ENCODE data around the gene UBASH3B.
A peak's percentile ranks its signal among the peaks of the same experiment; 100 is the strongest.
"Not testable (repeated sequence)": the region's sequence is repeated elsewhere in the genome, so short reads cannot be mapped to it uniquely, and the experiment has no call there.

The UBASH3B gene, protein sequence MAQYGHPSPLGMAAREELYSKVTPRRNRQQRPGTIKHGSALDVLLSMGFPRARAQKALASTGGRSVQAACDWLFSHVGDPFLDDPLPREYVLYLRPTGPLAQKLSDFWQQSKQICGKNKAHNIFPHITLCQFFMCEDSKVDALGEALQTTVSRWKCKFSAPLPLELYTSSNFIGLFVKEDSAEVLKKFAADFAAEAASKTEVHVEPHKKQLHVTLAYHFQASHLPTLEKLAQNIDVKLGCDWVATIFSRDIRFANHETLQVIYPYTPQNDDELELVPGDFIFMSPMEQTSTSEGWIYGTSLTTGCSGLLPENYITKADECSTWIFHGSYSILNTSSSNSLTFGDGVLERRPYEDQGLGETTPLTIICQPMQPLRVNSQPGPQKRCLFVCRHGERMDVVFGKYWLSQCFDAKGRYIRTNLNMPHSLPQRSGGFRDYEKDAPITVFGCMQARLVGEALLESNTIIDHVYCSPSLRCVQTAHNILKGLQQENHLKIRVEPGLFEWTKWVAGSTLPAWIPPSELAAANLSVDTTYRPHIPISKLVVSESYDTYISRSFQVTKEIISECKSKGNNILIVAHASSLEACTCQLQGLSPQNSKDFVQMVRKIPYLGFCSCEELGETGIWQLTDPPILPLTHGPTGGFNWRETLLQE

DNA sequence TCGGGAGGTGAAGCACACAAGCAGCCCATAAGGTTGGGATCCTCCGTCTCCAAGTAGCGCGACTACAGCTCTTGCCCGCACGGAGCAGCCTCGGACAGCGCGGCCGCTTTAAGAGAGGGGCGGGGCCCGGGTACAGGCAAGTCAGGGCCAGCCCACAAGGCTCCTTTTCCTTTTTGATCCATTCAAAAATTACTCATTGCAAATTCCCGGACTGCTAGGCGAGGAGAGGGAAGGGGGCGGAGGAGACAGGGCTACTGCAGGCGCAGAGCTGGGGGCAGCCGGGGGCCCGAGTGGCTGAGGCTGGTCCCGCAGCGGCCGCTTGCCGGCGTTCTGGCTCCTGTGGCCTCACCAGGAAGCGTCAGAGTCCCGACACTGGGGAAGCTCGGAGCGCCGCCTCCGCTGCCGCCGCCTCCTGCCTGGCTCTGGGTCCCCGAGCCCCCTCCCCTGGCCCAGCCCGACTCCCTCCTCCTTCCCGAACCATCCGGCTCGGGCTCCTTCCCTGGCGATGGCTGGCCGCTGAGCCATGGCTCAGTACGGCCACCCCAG, at the start of gene UBASH3B:
UBASH3B (plus strand) TSS at position 196 of the 546 bp plus-strand sequence; CDS start at position 524, 328 bp downstream.
- peak; percentile 38 to 53 (median 40) for DNase-seq (ENCODE audit: low read depth in 2 of 3, low spot score in 2 of 3)

DNA sequence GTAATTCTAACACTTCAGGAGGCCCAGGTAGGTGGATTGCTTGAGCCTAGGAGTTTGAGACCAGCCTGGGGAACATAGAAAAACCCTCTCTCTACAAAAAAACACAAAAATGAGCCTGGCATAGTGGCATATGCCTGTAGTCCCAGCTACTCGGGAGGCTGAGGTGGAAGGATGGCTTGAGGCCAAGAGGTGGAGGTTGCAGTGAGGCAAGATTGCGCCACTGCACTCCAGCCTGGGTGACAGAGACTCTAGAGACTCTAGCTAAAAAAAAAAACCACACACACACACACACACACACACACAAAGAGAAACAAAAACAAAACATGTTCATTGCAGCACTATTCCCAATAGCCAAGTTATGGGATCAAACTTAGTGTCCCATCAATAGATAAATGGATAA, 48.4 kb upstream of the UBASH3B start:
- DNase-seq (ENCODE audit: low read depth in 2 of 3, low spot score in 2 of 3): not testable (repeated sequence)

DNA sequence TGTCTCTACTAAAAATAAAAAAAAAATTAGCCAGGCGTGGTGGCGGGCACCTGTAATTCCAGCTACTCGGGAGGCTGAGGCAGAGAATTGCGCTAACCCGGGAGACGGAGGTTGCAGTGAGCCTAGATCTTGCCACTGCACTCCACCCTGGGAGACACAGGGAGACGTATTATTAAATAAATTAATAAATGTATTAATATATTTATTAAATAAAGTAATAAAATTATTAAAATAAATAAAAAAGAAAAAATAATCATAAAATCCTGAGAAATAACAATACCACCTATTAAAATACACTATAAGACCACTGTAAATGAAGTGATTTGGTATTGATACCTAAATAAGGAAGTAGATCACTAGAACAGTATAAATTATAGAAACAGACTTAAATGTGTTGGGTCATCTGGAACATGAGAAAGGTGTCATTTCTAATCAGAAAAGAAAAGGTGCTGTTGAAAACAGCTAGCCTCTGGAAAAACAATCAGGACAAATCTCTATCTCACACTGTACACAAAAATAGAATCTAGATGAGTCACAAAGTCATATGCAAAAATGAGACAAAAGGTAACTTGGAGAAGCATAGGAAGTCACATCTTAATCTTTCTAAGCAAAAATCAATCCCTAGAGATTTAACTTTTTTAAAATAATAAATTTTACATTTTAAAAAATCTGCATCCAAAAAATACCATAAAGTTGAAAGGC, 43.2 kb upstream of the UBASH3B start:
- DNase-seq (ENCODE audit: low read depth in 2 of 3, low spot score in 2 of 3): no peak

DNA sequence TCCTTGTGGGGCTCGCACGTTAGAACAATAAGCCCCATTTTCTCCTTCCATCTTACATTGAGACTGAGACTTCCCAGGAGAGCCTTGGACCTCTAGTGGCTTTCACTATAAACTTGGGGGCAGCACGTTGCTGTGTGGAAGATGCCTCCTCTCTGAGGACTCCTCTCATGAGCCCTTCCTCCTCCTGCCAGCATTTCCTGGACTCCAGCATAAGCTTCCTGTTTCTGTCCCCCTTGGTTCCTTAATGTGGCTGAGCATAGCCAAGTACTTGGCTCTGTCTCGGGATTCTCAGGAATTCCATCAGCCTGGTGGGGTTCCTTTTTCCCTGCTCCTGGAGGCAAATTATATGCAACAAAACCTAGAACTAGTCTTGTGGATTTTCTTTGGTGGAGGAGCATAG, 38.8 kb upstream of the UBASH3B start:
- no peak for DNase-seq (ENCODE audit: low read depth in 2 of 3, low spot score in 2 of 3)

DNA sequence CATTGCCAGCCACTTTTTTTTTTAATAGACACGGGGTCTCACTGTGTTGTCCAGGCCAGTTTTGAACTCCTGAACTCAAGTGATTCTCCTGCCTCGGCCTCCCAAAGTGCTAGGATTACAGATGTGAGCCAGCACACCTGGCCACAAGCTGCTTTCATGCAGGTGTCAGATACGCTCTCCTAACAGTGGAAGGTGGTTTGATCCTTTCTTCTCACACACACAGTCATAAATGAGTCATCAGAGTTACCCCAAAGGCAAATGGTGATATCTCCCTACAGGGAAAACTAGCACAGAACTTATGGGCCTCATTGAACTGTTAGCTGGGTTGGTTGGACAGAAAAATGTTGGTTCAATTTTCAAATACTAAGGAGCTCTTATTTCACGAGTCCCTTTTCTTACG, 38.2 kb upstream of the UBASH3B start:
- DNase-seq (ENCODE audit: low read depth in 2 of 3, low spot score in 2 of 3): no peak

DNA sequence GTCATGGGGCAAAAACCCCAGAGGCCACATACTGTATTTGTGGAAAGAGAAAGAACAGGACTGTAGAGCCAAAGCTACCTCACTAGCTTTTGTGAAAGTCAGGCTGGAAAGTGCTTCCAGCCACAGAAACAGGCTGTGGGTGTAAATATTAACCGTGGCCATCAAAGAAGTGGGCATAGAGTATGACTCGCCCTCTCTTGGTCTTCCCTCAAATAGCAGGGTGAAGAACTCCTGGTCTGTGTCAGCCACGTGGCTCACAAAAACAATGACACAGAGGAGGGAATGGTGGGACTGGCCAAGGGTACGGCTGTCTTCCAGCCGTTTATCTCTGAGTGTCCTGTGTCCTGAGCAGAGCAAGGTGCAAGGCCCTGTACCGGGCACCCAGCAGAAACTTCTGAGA, 37.6 kb upstream of the UBASH3B start:
- no peak for DNase-seq (ENCODE audit: low read depth in 2 of 3, low spot score in 2 of 3)

DNA sequence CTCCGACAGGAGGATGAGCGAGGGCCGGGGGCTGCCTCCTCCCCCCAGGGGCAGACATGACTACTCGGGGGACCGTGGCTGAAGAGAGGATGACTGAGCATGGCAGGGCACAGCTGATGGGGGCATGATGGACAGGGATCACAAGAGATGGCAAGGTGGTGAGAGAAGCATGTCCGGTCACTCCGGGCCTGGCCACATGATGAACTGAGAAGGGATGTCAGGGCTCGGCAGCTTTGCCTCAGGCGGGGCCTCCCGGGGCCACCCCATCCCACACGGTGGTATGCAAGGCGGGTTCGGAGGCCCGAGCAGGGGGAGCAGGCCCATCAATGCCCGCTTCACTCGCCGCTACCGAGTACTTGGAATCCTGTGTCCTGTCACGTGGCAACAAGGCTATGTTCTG, 36.6 kb upstream of the UBASH3B start:
- DNase-seq (ENCODE audit: low read depth in 2 of 3, low spot score in 2 of 3): no peak

DNA sequence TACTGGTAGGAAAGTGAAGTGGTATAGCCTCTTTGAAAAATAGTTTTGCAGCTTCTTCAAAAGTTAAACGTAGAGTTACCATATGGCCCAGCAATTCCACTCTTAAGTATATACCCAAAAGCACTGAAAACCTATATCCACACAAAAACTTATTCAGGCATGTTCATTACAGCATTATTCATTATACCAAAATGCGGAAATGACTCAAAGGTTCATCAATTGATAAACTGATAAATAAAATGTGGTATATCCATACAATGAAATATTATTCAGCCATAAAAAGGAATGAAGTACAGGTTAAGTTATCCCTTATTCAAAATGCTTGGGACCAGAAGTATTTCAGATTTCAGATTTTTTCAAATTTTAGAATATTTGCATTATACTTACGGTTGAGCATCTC, 35.8 kb upstream of the UBASH3B start:
- no peak for DNase-seq (ENCODE audit: low read depth in 2 of 3, low spot score in 2 of 3)

DNA sequence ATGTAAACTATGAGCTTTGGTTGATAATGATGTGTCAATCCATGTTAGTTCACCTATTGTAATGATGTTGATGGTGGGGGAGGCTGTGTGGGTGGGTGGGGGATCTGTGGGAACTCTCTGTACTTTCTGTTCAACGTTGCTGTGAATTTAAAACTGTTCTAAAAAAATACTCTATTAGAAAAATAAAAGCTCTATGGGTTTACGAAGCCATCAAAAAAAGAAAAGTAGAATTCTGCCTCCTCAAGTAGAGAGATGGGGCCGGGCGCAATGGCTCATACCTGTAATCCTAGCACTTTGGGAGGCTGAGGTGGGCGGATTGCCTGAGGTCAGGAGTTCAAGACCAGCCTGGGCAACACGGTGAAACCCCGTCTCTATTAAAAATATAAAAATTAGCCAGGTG, 30.0 kb upstream of the UBASH3B start:
- not testable (repeated sequence) for DNase-seq (ENCODE audit: low read depth in 2 of 3, low spot score in 2 of 3)

DNA sequence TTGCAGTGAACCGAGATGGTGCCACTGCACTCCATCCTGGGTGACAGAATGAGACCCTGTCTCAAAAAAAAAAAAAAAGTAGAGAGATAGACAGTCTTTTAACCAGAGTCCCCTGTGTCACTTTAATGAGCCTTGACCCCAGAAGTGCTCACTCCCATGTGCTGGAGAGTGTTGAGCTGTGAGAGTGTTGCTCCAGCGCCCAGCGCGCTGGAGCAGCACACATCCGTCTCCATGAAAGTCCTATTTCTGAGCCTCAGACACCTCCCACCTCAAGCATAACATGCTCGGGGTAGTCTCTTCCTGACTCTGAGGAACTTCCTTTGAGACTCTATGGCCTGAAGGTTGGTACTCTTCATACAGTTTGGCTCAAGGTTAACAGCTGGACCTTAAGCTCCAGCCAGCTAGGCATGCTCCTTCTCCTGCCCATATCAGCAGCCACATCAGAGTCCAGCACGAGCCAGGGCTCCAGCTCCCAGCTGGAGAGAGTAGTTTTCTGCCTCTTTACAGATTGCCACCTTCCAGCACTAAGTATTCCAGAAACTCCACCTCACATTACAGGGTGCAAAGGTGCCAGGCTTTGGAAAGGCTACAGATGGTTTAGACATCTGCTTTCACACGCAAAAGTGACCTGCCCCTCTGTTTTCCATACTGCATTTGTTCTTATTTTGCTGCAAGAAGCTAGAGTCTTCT, 29.4 kb upstream of the UBASH3B start:
- no peak for DNase-seq (ENCODE audit: low read depth in 2 of 3, low spot score in 2 of 3)

DNA sequence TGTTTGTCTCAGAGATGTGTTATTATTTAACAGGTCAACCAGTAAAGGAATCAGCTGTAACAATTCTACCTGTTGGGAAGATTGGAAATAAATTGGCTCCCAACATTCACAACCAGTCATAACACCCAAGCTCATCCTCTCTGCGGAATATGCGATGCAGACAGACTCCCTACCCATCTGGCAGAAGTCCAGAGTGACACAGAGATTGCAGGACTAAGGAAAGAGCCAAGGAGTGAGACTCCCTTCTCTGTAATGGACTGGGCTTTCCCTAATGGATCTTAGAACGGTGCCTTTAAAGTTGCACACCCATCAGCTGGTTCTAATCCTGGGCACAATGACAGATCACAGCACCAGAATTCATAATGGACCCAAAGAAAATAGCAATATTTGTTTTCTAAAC, 27.8 kb upstream of the UBASH3B start:
- no peak for DNase-seq (ENCODE audit: low read depth in 2 of 3, low spot score in 2 of 3)

DNA sequence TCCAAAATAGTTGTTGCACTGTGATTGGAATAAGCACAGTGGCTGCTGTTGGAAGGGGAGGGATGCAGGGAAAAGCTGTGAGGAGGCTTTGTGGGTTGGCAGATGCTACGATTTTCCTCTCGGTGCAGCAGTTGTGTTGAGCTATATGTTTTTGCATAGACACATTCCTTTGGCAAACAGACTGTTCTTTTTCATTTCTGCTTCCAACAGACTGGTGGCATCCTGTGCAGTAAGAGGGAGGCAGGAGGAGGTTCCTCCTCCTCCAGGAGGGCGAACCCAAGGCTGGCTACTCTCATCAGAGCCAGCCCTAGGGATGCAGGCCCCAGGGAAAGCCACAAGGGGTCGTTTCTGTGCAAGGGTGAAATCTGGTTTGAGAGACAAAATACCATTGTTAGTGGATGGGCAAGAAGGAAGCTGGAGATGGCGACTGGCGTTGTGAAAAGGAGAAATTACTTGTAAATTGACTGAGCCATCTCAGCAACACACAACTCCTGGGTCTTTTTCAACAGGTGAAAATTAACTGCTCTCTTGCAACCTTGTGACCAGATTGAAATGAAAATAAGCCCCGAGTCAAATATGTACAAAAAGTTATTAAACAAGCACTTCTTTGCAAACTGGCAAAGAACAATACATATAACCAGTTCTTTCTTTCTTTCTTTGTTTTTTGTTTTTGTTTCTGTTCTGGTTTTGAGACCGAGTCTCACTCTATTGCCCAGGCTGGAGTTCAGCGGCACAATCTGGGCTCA, 26.5 kb upstream of the UBASH3B start:
- DNase-seq (ENCODE audit: low read depth in 2 of 3, low spot score in 2 of 3): peak in 2 of 3 experiments; percentile 13 to 27

DNA sequence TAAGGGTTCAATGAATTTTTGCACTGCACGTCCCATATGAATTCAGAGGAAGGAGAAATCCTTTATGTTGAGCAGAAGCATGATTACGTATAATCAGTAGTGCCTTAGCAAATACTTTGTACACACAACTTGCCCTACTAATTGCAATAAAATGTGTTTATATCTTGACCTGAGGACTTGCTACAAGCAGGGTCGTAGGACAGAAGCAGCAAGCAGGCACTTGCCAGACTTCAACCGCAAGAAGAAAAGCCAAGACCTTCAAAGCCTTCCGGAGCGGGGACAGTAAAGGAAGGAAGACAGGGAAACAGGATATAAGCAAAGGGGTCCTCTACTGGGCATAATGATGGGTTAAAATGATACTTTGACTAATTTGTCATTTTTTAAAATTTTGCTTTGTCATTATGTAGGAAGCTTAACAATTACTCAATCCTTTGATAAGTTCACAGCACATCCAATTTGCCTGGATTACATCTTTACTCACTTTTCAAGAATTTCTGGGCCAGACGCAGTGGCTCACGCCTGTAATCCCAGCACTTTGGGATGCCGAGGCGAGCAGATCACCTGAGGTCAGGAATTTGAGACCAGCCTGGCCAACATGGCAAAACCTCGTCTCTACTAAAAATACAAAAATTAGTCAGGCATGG, 23.2 kb upstream of the UBASH3B start:
- DNase-seq (ENCODE audit: low read depth in 2 of 3, low spot score in 2 of 3): no peak

DNA sequence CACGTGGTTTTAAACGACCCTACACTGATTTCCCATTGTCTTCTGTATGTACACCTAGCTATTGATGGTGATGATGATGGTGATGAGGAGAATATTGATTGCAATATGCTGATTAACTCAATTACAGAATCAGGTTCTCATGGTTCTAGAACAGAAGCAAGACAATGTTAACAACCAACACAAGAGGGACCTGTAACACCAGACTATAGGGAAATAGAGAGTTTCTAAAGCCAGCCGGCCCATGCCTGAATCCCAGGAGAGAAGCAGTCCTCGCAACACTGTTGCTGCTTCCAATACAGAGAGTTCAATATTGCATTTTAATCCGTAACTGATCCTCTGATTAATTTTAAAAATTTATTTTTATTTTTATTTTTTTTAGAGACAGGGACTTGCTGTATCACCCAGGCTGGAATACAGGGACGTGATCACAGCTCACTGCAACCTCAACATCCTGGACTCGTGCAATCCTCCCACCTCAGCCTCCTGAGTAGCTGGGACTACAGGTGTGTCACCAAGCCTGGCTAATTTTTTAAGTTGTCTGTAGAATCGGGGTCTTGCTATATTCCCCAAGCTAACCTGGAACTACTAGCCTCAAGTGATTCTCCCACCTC, 22.2 kb upstream of the UBASH3B start:
- DNase-seq (ENCODE audit: low read depth in 2 of 3, low spot score in 2 of 3): no peak

DNA sequence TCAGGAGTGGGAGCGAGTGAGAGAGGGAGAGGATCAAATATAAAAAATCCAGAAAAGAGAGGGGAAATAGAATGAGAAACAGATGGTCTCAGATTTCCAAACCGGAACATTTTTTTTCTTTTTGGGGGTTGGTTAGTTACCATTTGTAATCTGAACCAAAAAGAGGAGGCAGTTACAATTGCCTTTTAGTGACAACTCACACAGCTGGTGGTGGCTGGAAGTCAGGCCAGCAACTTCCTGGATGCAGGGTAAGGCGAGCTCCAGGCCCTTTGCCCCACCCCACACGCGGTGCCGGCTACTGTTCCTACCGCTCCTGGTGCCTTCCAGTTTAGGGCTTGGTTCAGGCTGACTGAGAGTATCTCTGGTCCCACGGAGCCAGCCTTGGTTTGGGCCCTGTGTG, 21.0 kb upstream of the UBASH3B start:
- no peak for DNase-seq (ENCODE audit: low read depth in 2 of 3, low spot score in 2 of 3)

DNA sequence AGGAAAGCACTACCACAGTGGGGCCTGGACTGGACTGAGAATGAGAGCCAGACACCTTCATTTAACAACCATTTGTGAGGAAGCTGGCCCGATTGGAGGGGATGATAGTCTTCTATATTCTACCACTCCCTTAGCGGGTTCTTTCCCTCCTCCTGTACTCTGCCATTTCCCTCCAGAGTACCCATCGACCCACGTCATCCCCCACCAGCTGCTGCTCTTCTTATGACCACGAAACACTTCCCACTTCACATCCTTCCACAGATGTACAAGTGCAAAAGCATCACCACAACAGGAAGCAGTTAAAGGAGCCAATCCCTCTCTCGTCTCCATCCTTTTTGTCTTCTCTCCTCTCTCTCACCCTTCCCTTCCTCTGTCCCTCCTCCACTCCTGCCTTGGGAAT, 18.0 kb upstream of the UBASH3B start:
- DNase-seq (ENCODE audit: low read depth in 2 of 3, low spot score in 2 of 3): no peak

DNA sequence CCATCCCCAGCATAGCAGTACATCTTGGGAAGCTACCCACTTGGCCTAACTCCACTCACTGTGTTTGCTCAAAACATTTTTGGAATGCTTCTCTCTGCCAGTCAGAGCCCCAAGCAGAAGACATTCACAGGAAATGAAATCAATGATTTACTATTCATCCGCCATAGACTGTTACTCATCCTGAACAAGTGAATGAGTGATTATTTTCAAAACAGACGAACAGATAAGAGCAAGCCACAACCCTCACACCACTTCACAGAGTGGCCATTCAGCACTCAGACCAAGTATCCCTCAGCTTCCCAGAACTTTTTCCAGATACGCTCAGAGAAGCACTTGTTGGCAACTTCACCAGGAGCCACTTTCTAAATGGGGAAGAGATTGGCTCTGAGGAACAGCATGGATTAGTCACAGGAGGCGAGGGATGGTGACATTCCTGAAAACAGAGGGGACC, 13.0 kb upstream of the UBASH3B start:
- DNase-seq (ENCODE audit: low read depth in 2 of 3, low spot score in 2 of 3): no peak

DNA sequence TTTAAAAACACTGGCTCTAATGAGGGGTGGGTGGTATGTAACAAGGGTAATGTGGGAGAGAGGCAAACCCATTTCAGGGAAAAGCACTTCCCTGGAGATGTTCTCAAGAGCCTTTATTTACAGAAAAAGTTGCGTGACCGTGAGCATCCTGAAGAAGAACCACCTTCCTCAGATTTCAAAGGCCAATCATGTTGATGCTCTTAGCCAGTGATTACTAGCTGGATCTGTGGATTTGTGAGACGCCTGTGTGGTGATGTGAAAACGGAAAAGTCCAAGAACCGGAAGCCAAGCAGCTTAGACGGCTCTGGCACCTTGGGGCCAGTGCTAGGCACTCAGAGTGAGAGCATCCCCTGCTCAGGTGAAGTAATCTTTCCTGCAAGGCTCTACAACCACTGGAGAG, 12.6 kb upstream of the UBASH3B start:
- DNase-seq (ENCODE audit: low read depth in 2 of 3, low spot score in 2 of 3): no peak

DNA sequence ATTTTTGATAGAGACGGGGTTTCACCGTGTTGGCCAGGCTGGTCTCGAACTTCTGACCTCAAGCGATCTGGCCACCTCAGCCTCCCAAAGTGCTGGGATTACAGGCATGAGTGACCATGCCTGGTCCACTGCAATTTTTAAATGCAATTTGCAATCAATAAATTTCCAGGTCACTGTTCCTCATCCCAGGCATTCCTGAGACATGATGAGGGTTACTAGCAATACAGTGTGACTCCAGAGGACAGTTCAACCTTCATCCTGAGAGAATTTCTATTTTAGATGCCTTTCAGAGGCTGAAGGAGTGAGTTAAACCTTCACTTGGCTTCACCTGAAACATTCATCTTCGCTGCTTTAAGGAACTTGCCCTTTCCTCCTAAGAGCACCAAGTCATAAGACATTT, 9.7 kb upstream of the UBASH3B start:
- DNase-seq (ENCODE audit: low read depth in 2 of 3, low spot score in 2 of 3): no peak
